EH (cell line): ENCODE measurements around the gene VAT1.

ENCODE experiments used
- DNase-seq: peaks from one replicate; pipeline ENCODE4 v3.0.0-alpha.2; 2015; ENCODE audit warnings: low read depth

VAT1 gene

DNA sequence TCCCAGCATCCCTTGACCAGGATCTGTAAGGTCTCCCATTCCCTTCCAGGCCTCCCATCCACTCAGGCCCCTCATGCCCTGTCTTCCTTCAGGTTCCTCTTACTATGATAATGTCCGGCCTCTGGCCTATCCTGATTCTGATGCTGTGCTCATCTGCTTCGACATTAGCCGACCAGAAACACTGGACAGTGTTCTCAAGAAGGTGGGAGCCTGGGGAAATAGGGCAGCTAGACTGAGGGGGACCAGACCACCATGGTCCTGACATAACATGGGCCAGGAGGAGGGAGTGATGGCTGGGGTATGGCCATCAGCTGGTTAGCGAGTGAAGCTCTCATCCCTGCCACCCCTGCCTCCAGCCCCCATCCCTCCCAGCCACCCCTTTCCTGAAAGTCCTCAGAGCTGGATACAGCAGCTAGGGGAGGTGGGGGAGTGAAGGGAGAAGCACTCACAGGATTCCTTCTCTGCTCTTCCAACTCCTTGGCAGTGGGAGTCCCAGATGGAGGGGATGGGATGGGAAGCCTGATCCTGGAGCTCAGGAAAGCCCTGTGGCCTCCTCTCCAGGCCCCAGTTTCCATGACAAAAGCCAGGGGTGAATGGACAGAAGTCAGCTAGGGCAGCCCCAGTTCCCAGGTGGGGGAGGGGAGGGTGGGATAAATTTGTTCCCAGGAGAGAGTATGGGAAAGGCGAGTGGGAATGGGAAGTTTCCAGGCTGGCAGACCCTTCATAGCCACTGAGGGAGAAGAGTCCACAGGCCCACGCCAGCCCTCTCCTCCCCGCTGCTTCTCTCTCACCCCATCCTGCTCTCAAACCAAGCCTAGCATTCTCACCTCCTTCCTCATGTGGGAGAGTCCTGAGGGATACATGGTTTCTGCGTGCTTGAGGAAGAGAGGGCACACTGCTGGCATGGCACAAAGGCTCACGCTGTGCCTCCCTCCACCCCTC is 5.2 kb upstream of the VAT1 start:
- DNase-seq, result no peak

DNA sequence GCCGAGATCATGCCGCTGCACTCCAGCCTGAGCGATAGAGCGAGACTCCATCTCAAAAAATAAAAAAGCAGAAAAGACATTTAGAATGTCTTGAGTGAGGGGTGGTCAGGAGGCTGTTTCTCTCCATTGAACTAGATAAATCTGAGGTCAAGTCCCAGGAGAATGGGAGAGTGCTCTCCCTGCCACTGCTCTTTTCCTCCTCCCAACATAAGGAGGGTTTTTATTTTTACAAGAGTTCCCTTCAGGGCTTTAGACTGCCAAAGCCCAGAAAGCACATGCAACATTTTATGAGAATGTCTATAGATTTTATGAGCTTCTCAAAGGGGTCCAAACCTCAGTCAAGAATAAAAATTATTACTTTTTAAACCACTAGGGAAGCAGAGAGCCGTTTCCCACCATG is 4.4 kb upstream of the VAT1 start:
- no peak for DNase-seq

DNA sequence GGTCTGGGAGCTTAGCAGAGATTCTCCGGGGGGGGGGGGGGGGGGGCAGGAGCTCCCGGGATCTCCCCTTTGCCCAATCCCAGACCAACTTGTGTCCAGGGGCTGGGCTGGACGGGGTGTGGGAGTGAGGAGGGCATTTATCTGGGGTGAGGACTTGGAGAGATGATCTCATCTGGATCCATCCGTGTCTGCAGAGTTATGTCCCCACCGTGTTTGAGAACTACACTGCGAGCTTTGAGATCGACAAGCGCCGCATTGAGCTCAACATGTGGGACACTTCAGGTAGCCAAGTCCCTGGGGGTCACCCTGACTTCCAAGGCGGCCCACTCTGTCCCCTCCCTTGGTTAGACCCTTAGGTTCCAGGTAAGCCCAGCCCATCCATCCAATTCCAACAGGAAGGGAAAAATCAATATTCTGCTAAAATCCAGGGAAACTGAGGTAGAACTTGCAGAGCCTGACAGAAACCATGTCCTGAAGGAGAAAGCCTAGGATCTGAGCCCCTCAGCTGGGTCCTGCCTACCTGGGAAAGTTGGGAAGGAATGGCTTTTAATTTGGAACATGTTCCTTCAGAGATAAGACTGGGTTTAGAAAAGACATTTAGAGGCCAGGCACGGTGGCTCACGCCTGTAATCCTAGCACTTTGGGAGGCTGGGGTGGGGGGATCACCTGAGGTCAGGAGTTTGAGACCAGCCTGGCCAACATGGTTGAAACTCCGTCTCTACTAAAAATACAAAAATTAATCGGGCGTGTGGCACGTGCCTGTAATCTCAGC is 3.8 kb upstream of the VAT1 start:
- no peak for DNase-seq

DNA sequence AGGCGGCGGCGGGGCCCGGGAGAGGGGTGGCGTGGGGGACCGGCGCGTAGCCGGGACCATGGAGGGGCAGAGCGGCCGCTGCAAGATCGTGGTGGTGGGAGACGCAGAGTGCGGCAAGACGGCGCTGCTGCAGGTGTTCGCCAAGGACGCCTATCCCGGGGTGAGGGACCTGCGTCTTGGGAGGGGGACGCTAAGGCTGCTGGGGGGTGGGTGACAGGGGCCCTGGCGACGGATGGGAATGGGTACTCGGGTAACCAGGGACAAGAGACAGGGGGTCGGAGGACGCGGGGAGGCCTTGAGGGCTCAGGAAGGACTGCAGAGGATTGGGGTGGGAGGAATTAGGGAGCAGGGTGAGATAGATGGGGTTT is 3.1 kb upstream of the VAT1 start:
- no peak for DNase-seq

DNA sequence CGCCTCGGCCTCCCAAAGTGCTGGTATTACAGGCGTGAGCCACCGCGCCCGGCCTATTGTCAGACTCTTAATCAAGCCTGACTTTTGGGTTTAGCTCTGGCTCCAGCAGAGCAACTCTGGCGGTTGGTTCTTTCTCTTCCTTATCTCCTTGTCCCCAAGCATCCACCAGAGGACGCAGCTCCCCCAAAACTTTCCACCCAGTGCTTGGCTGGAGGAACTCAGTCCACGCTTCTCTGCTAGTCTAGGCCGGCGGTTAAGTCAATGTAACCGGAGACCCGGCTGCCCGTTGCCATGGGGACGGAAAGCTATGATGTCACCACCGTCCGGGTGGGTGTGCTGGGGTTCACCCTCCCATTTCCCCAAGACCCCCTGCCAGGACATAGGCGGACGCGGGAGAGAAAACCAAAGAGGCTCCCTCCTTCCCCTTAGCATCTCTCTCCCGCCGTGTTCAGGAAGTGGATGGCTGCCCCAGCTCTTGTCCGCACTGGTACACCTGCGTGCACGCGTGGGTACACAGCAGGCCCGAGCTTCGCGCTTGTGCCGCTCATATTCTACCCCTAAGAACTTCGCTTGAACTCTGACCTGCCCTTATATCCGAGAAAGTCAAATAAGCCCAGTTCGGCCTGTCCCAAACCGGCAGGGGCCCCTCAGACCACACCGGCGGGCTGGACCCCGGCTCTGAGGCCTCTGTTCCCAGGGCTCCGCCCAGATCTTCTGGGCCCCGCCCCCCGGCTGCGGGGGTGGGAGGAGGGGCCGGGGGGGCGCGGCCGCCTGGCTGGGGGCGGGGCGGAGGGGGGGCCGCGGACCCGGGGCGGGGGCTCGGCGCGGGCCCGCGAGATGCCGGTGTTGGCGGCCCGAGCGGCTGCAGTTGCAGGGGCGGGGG is 2.5 kb upstream of the VAT1 start, which contains the start of gene RND2:
TSS of gene RND2 (plus strand) at position 825 of the 883 bp plus-strand sequence. CDS start 117 bp downstream, outside the sequence.
- DNase-seq, result peak; percentile 98

DNA sequence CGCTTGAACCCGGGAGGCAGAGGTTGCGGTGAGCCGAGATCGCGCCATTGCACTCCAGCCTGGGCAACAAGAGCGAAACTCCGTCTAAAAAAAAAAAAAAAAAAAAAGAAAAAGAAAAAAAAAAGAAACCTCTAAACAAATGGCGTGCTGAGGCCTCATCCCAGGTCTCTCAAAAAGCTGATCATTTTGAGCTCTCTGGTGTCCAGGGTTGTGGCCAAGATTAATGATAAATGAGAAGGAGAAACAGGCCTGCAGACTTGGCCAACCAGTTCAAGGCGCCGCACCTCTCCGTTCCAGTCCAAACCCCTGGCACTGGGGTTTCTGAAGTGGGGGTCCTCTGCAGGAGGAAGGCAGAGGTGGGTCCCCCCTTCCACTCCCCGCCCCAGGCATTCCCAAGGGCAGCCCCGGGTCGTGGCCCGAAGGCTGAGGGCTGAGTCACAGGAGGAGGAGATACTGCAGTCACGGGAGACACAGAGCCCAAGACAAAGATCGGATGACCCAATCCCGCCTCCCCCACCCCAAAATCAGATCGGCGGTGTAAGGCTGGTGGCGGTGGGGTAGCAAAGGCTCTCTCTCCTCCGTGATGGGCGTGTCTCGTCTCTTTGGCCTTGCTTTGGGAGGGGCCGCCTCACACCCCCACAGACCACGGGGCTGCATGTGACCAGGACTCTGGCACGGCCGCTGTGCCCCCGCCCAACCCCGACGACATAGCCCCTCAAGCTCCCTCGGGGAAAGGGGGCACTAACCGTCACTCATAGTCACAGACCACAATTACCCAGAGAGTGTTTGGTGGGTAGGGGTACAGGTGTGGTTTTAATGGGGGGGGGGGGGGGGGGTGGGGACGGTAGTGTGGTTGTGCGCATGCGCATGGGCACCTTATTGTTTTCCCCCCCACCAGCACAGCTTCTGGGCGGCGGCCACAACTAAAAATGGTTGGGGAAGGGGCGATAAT is 1.1 kb downstream of the VAT1 start:
- DNase-seq, result peak; percentile 76

DNA sequence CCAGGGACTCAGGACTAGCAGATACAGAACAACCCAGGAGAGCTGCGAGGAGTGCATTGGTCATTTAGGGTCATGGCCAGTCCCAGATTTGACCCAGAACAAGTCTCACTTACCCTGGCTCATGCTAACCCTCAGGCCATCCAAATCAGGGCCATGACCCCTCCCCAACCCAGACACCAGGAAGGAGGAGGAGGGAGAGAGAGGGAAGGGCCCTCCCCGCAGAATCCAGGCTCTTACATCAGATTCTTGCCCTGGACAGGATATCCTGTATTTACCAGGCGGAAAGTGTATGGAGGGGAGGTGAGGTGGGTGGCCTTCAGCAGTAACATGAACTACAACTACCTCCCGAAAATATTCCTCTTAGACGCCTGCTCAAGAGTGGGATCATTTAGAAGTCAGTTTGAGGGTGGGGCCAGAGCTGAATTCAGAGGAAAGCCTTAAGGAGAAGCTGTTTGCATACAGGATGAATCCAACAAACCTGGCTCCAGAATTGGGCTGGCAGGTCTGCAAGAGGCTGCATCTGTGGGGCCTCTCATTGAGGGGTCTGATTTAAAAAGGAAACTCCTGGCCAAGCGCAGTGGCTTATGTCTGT is 2.1 kb downstream of the VAT1 start:
- DNase-seq, result no peak

DNA sequence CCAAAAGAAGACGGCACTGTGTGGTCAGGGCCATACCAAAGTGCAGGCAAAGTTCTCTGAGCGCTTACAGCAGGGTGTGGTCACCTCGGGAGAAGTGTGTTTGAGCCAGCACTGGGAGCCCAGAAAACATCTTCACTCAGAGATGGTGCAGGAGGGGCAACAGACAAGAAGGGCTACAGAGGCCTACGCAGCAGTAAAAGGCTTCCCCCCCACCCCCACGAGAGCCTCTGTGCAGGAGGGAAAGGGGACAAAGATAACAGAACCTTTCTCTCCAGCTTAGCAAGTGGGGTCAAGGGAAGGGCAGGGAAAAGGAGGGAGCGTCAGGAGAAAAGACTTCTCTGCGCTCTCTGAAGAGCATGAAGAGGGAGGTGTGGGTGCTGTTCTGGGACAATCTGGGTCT is 2.8 kb downstream of the VAT1 start:
- no peak for DNase-seq

DNA sequence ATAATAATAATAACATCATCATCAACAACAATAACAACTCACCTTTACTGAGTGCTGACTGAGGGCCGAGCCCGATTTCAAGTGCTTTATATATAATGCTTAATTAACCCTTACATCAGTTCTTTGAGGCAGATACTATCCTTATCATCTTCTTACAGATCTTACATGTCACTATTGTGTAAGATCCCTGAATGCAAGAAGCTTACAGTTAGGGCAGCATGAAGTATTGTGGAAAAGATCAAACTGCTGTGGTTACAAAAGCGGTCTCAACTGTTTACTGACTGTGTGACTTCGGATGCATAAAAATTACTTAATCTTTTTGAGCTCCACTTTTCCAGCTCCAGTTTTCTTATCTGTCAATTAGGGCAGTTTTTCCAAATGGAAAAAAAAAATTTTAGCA is 3.3 kb downstream of the VAT1 start:
- DNase-seq, result no peak

DNA sequence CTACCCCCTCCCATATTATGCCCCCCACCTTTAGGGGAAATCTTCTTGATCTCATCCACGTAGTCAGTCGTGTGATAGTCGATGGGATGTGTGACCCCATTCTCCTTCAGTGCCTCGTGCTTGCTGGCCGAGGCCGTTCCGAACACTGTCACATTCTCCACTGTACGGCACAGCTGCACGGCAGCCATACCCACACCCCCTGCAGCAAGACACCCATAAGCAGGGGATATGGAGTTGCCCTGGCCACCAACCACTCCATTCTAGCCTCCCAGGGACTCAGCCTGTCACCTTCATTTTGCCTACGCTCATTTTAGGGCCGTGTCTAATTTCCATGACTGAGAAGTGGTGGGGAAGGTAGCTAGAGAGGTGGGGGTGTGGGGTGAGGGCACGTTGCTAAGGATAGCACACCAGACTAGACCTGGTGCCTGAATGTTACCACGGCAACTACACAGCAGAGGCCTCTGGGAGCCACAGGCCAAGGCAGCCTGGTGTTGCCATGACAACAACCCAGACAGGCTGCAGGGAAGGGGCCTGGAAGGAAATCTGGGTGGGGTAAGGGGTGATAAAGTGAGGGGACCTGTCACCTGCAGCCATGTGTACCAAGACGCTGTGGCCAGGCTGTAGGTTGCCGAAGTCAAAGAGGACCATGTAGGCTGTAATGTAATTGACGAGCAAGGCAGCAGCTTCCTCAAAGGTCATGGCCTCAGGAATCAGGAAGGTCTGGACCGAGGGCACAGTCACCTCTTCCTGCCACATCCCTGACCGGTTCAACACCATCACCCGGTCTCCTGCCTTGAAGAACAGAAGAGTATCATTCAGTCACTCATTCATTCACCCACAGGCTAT is 4.0 kb downstream of the VAT1 start:
- DNase-seq, result peak; percentile 36

DNA sequence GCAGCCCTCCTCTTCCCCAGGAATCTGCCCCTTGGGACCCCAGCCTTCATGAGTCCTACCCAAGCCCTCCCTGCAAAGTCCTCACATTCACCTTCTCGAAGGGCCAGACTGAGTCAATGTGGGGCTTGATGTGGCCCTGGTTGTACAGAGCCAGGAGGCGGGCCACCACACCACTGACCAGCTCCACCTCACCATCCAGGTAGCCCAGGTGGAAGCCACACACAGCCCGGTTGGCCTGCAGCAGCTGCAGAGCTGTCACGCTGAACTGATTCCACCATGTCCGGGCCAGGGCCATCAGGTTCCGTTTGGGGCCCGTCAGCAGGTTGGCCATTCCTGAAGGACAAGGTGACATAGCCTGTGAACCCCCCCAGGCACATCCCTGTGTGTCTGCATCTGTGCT is 6.0 kb downstream of the VAT1 start:
- DNase-seq, result no peak

DNA sequence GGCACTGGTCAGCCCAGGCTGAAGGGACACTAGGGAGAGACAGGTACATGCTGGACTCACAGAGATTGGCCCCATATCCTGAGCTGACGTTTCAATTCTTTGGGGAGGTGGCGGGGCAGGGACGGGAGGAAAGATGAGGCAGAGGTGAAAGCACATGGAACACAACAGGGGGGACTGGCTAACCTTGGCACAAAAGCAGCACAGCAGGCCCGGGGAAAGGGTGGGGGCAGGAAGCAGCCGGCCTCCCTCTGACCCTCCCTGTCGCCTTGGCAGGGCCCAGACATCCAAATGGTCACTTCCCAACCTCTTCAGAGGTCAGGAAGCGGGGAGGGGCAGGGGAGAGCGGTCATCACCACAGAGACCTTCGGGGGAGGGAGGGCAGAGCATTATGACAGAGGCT is 6.6 kb downstream of the VAT1 start:
- no peak for DNase-seq

DNA sequence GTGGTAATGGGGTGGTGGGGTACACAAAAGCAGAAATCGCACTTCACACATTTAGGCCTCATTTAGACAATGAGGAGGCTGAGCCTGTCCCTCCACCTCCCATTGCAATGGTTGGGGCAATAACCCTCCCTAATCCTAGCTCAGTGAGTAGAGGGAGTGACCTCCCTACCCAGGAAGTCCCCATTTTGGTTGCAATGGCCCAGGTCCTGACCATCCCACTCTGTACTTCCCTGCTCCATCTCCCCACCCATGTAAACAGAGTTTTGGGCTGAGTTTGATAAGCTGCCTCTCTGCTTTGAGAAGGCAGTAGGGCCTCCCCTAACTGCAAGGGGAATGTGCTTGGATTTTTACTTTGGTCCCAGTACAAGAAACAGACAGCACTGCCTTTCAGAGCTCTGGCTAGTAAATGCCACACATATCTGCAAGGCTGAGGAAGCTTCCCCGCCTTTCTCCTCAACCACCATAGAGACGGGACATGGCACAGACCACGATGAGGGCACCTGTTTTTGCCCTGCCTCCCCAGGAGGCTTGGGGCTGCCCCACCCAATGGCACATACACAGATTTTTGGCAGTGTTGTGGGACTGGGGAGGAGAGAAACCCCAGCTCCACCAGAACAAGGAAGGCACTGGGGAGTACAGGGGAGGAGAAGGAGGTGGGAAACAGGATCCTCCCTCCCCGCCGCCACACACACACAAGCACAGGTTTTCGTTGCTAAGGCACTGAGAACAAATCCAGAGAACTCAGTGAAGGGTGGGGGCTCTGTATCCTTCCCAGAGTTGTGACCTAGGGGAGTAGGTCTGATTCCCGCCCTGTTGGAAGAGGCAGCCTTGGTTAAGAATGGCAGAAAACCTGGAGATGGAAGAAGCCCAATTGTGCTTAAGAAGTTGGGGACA is 7.3 kb downstream of the VAT1 start:
- no peak for DNase-seq

DNA sequence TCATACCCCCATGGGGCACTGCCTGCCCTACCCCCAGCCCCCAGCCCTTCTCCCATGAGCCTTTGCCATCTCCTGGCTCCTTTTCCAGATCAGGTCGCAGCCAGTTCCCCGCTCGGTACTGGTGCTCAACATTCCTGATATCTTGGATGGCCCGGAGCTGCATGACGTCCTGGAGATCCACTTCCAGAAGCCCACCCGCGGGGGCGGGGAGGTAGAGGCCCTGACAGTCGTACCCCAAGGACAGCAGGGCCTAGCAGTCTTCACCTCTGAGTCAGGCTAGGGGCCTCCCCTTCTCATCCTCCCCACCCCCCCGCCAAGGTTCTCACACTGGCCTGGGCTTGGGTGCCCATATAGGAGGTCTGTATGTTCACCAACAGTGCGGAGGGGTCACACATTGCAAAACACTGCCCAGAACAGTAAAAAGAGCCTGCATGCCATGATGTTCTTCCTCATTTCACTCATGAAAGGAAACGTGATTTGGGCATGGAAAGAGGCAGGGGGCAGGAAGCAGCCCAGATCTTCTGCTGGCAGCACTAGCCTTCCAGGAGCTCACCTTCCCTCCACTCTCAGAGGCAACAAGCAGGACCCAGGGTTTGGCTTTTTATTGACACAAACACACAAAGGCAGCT is 8.1 kb downstream of the VAT1 start:
- DNase-seq, result no peak

DNA sequence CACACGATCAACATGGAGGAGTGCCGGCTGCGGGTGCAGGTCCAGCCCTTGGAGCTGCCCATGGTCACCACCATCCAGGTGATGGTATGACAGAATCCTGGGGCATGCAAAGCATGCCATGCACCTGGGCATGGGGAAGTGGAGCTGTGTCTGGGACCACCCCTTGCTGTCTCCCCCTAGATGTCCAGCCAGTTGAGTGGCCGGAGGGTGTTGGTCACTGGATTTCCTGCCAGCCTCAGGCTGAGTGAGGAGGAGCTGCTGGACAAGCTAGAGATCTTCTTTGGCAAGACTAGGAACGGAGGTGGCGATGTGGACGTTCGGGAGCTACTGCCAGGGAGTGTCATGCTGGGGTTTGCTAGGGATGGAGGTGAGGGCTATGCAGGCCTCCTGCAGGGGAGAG is 8.9 kb downstream of the VAT1 start:
- DNase-seq, result no peak

DNA sequence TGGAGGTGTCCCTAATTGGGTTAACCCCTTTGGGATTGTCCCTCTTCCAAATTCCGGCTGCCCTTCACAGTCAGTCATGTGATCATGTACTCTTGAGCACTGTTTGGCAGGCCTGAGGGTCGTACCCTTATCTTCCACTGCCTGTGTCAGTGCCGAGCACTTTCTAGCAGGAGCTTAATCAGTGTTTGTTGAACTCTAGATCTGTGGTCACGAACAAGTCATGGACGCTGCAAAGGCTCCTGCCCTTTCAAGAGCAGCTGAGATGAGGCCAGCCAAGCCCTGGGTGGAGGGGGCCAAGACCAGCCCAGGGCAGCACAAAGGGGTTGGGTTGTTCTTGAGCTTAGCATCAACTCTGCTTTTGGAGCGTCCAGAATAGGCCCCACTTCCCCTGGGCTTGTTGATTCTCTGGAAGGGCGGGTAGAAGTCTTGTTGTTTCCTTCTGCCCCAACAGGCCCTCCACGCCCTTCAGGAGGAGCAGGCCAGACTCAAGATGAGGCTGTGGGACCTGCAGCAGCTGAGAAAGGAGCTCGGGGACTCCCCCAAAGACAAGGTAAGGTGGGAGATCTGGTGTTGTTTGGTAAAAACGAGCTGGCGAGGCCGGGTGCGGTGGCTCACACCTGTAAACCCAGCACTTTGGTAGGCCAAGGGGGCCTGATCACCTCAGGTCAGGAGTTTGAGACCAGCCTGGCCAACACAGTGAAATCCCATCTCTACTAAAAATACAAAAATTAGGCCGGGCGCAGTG is 10.3 kb downstream of the VAT1 start:
- no peak for DNase-seq

DNA sequence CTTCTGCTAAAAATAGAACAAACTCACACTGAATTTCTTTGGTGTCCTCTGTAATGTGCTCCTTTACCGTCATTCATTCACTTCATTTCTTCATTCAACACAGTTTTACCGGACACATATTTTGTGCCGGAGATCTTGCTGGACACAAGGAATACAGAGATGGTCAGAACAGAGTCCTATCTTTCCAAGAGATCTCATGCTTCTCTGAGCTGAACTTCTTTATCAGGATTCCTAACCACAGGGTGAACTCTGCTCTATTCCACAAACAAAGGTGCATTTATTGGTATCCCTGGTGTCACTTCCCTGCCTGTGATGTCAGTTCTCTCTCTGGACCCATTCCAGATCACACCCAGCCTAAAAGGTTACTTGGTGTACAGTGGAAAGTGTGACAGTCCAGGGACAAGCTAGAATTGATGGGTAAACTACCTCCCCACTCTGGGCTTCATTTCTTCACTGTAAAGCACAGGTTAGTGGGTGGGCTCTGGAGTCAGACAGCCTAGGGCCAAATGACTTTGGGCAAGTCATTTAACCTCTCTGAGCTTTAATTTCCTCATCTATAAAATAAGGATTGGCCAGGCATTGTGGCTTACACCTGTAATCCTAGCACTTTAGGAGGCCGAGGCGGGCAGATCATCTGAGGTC is 11.4 kb downstream of the VAT1 start:
- DNase-seq, result no peak
